ENCODE measurements around the gene HOXA5. TPM values are rescaled to one million over a fixed set of nuclear protein-coding genes. Genes with fewer than 3 reads are reported as not detected.

The HOXA5 gene
- total RNA-seq, 1 experiment from 2014 or later = 6.7 TPM

DNA sequence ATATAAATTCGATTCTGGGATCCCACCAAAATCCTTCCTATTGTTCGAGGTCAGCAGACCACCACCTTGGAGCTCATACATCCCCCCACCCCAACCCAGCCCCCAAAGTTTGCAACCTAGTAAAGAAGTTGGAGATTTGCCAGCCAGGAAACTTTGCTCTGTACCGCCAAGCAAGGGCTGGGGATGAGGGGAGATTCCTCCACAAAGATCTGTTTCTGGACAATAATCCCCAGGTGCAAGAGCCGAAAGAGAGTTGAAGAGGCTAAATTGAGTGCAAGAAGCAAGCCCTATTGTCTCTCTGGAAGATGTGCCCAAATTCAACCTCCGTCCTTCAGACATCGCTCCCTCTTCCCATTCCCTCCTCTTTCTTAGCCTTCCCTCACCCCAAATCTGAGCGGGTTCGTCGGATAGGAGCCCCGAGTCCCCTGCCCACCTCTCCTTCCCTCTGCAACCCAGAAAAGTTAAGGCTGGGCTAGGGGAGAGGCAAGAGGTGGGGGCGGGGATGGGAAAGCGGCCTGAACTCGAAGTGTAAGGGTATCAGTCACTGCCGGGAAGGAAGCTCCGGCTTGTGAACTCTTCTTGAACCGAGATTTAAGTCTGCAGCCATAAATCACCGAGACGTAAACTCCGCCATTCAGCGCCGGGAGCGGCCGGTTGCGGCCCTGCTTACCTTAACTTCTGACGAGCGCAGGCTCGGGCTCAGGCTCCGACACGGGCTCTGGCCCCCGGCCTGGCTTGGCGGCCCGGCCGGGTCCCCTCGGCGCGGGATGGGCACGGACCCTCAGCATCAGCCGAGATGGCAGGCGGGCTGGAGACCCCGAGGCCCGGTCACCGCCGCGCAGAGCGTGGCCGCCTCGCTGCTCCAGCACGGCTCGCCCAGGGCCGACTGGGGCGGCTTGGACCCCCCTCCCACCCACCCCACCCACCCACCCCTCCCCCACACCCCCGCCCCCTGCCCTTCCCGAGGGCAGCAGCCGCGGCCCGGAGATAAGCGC, 30.2 kb downstream of the HOXA5 start (continued):
- TF ChIP-seq, protein P1, sequence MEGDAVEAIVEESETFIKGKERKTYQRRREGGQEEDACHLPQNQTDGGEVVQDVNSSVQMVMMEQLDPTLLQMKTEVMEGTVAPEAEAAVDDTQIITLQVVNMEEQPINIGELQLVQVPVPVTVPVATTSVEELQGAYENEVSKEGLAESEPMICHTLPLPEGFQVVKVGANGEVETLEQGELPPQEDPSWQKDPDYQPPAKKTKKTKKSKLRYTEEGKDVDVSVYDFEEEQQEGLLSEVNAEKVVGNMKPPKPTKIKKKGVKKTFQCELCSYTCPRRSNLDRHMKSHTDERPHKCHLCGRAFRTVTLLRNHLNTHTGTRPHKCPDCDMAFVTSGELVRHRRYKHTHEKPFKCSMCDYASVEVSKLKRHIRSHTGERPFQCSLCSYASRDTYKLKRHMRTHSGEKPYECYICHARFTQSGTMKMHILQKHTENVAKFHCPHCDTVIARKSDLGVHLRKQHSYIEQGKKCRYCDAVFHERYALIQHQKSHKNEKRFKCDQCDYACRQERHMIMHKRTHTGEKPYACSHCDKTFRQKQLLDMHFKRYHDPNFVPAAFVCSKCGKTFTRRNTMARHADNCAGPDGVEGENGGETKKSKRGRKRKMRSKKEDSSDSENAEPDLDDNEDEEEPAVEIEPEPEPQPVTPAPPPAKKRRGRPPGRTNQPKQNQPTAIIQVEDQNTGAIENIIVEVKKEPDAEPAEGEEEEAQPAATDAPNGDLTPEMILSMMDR (IDR thresholded peaks at IDR 0.05 in 2 of 3, conservative IDR thresholded peaks at IDR 0.05 in 1 of 3; ENCODE audit: borderline replicate concordance in 1 of 3, insufficient read depth in 1 of 3, low read depth in 2 of 3, low read length in 2 of 3) = no peak

DNA sequence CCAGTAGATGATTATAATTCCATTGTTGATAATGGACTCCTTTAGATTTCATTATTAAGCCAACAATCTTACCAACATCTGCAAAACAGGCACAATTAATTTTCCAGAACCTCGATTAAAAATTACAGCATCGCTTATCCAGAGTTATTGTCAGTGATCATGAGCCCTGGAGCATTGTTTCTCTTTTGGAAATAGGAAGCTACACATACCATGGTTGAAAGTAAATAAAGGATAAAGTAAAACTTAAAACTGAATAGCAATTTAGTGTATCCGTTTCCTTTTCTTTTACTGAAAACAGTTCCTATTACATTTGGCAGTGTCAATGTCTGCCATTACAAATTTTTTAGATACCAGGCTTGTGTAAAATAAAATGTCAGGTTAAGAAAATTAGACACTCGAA, 31.1 kb downstream of the HOXA5 start:
- TF ChIP-seq, protein P2, sequence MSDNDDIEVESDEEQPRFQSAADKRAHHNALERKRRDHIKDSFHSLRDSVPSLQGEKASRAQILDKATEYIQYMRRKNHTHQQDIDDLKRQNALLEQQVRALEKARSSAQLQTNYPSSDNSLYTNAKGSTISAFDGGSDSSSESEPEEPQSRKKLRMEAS (IDR thresholded peaks at IDR 0.05) = no peak
- intact Hi-C loops (cut with micrococcal nuclease) = no loop called here
- no peaks in the 10 kb centered on the region for H3K27me3 ChIP-seq (ENCODE audit: insufficient read depth, low read length)
- CTCF ChIA-PET = no interaction called here
- no peaks in the 10 kb centered on the region for H3K9me3 ChIP-seq (ENCODE audit: control insufficient read depth in 1 of 2, insufficient read depth in 1 of 2, low read depth in 1 of 2, low read length in 2 of 2)
- no TSS peak for BruUV-seq (replicated peaks)
- H3K4me2 ChIP-seq (ENCODE audit: low read length) = peak overlapping the region; percentile 98
- H3K9ac ChIP-seq (ENCODE audit: low read length) = peak overlapping the region; percentile 70
- RAD21 ChIA-PET (ENCODE audit: low non-redundant PET in 1 of 2, low total read pairs in 2 of 2, uncharacterized antibody in 2 of 2, unreplicated experiment in 2 of 2) = no interaction called here
- no peak overlapping the region for H2AFZ ChIP-seq (ENCODE audit: low read depth, low read length, poor library complexity, severe bottlenecking)
- H3K36me3 ChIP-seq (ENCODE audit: control insufficient read depth in 1 of 2, insufficient read depth in 2 of 2, low read length in 2 of 2) = no peaks in the 10 kb centered on the region
- peak overlapping the region; percentile 57 to 74; a peak in 2 of 4 replicates for H3K4me3 ChIP-seq (replicated peaks in 1 of 2; ENCODE audit: low read depth in 1 of 2, low read length in 2 of 2)
- DNase-seq (ENCODE audit: low read depth, low spot score) = no peak
- H3K9me2 ChIP-seq (ENCODE audit: insufficient read depth) = no peaks in the 10 kb centered on the region
- H4K20me1 ChIP-seq (ENCODE audit: insufficient read depth) = no peaks in the 10 kb centered on the region
- H3K4me1 ChIP-seq (ENCODE audit: control insufficient read depth in 1 of 2, insufficient read depth in 2 of 2, low read length in 2 of 2) = peaks cover 56 to 62% of the 10 kb centered on the region in 2 experiments
- no peak for ATAC-seq
- H3K27ac ChIP-seq (ENCODE audit: low read depth, low read length) = no peak overlapping the region
- POLR2A ChIA-PET = no interaction called here
- H3K79me2 ChIP-seq (ENCODE audit: insufficient read depth, low read length) = peaks cover 20% of the 10 kb centered on the region
